Neural cell (in vitro differentiated cells): Measurements from ENCODE around the gene AGPAT3. TPM values are rescaled to one million over a fixed set of nuclear protein-coding genes. Genes with fewer than 3 reads are reported as not detected.

Experiments used
- H2AFZ ChIP-seq: fragments of 200-600, 300-800 bp; sonication (generic), shearing (Covaris generic); 2 replicates; pipeline ENCODE4 v1.6.0; 2014; ENCODE audit warnings: low read depth, mild to moderate bottlenecking, antibody characterized with exemption, low read length, moderate library complexity
- H3F3A ChIP-seq: fragments of 200-600 bp; shearing (Covaris generic); 2 replicates; pipeline ENCODE4 v1.6.1; 2016; ENCODE audit warnings: mild to moderate bottlenecking, moderate library complexity, mixed read lengths, antibody characterized with exemption, low read length; ENCODE audit not compliant: insufficient read depth, poor library complexity, severe bottlenecking
- H3K27ac ChIP-seq: fragments of 200-600, 300-800 bp; sonication (generic), shearing (Covaris generic); 2 replicates; pipeline ENCODE4 v1.5.1; 2014; ENCODE audit warnings: mild to moderate bottlenecking, low read length, moderate library complexity
- H3K27me3 ChIP-seq: fragments of 300-800, 200-600 bp; sonication (generic), shearing (Covaris generic); 2 replicates; pipeline ENCODE4 v1.6.0; 2014; ENCODE audit warnings: mild to moderate bottlenecking, low read depth, low read length, moderate library complexity; ENCODE audit not compliant: insufficient read depth
- H3K36me3 ChIP-seq: fragments of 300-800, 200-600 bp; sonication (generic), shearing (Covaris generic); 2 replicates; pipeline ENCODE4 v1.5.1; 2014; ENCODE audit warnings: mild to moderate bottlenecking, antibody characterized with exemption, low read length, moderate library complexity; ENCODE audit not compliant: insufficient read depth
- H3K4me2 ChIP-seq: fragments of 300-800, 200-600 bp; sonication (generic), shearing (Covaris generic); 2 replicates; pipeline ENCODE4 v1.6.0; 2014; ENCODE audit warnings: mild to moderate bottlenecking, low read length
- H3K4me3 ChIP-seq: fragments of 300-800, 200-600 bp; sonication (generic), shearing (Covaris generic); 2 replicates; pipeline ENCODE4 v1.5.1; 2014; ENCODE audit warnings: mild to moderate bottlenecking, low read length, moderate library complexity
- H3K79me2 ChIP-seq: fragments of 200-600 bp; shearing (Covaris generic); replicated peaks from 2 replicates; pipeline ENCODE4 v1.6.0; 2014; ENCODE audit warnings: mild to moderate bottlenecking, low read length, moderate library complexity; ENCODE audit not compliant: insufficient read depth
- H3K9ac ChIP-seq: fragments of 300-800, 200-600 bp; sonication (generic), shearing (Covaris generic); 2 replicates; pipeline ENCODE4 v1.6.1; 2016; ENCODE audit warnings: mild to moderate bottlenecking, low read length, mixed read lengths
- H3K9me2 ChIP-seq: fragments of 200-600 bp; shearing (Covaris generic); 2 replicates; pipeline ENCODE4 v1.6.1; 2016; ENCODE audit warnings: mild to moderate bottlenecking, low read length, mixed read lengths; ENCODE audit not compliant: insufficient read depth
- H3K9me3 ChIP-seq: fragments of 200-600, 300-800 bp; sonication (generic), shearing (Covaris generic); 2 replicates; pipeline ENCODE4 v1.6.1; 2016; ENCODE audit warnings: mild to moderate bottlenecking, mixed run types, low read length, moderate library complexity, mixed read lengths
- H4K20me1 ChIP-seq: fragments of 200-600 bp; shearing (Covaris generic); 2 replicates; pipeline ENCODE4 v1.6.1; 2016; ENCODE audit warnings: mild to moderate bottlenecking, mixed run types; ENCODE audit not compliant: insufficient read depth
- EP300 ChIP-seq: fragments of 450-650 bp; conservative IDR thresholded peaks from 2 replicates; pipeline ENCODE4 v1.6.1; 2014; ENCODE audit warnings: antibody characterized with exemption, mild to moderate bottlenecking, moderate library complexity; ENCODE audit not compliant: poor library complexity, severe bottlenecking
- EZH2 ChIP-seq: fragments of 200-600, 300-800 bp; shearing (Covaris generic), sonication (generic); IDR thresholded peaks from 2 replicates; pipeline ENCODE4 v1.6.1; 2014; ENCODE audit warnings: antibody characterized with exemption, low read length, borderline replicate concordance, mild to moderate bottlenecking; ENCODE audit not compliant: insufficient read depth, poor library complexity, severe bottlenecking
- MXI1 ChIP-seq: fragments of 450-650 bp; conservative IDR thresholded peaks from 2 replicates; pipeline ENCODE4 v1.6.1; 2014; ENCODE audit warnings: antibody characterized with exemption, mild to moderate bottlenecking; ENCODE audit not compliant: poor library complexity, severe bottlenecking
- POLR2AphosphoS5 ChIP-seq: IDR thresholded peaks from 2 replicates; pipeline ENCODE4 v1.6.1; 2012
- RAD21 ChIP-seq: fragments of 450-650 bp; conservative IDR thresholded peaks from 2 replicates; pipeline ENCODE4 v1.6.1; 2014; ENCODE audit warnings: antibody characterized with exemption, mild to moderate bottlenecking, moderate library complexity
- REST ChIP-seq: IDR thresholded peaks from 2 replicates; pipeline ENCODE4 v1.6.1; 2012; ENCODE audit warnings: borderline replicate concordance
- SMC3 ChIP-seq: fragments of 450-650 bp; conservative IDR thresholded peaks from 2 replicates; pipeline ENCODE4 v1.6.1; 2014; ENCODE audit warnings: antibody characterized with exemption, mild to moderate bottlenecking, moderate library complexity; ENCODE audit not compliant: poor library complexity
- TAF1 ChIP-seq: IDR thresholded peaks from 2 replicates; pipeline ENCODE4 v1.6.1; 2012; ENCODE audit warnings: low read depth
- polyA plus RNA-seq: library from polyadenylated mRNA; depleted of rRNA; stranded (reverse); fragments of >200 nt; gene quantifications from 2 replicates; pipeline ENCODE4 v1.2.3, GENCODE V29; 2014
- TF ChIP-seq, protein P1 (sequence below): fragments of 450-650 bp; IDR thresholded peaks from 2 replicates; pipeline ENCODE4 v1.5.1; 2014; ENCODE audit warnings: antibody characterized with exemption, mild to moderate bottlenecking, moderate library complexity; ENCODE audit not compliant: poor library complexity, severe bottlenecking

AGPAT3 gene
- polyA plus RNA-seq, 1 donor from 2014 or later: 8.4 TPM

DNA sequence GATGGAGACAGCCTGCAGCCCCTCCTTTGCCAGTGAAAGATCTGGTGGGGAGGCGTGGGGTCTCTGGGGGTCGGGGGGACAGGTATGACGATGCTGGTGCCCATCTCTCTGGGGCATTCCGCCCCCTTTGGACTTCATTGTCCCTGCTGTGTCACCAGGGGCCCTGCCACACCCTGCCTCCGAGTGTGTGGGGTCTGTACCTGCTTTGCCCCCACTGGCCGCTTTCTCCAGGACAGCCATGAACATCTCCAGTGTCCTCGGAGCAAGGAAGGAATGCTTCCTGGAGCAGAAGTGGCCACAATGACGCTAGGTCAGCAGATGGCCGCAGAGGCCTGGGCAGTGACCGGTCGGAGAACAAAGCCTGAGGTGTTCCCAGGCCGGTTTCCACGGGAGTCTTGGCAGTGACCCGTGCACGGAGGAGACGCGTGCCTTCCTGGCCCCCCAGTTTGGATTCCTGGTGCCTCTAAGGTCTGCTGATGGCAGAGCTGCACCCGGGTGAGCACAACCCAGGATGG lies 128.5 kb downstream of the AGPAT3 start:
- no peak overlapping the region for H3K4me3 ChIP-seq
- TF ChIP-seq, protein P1, sequence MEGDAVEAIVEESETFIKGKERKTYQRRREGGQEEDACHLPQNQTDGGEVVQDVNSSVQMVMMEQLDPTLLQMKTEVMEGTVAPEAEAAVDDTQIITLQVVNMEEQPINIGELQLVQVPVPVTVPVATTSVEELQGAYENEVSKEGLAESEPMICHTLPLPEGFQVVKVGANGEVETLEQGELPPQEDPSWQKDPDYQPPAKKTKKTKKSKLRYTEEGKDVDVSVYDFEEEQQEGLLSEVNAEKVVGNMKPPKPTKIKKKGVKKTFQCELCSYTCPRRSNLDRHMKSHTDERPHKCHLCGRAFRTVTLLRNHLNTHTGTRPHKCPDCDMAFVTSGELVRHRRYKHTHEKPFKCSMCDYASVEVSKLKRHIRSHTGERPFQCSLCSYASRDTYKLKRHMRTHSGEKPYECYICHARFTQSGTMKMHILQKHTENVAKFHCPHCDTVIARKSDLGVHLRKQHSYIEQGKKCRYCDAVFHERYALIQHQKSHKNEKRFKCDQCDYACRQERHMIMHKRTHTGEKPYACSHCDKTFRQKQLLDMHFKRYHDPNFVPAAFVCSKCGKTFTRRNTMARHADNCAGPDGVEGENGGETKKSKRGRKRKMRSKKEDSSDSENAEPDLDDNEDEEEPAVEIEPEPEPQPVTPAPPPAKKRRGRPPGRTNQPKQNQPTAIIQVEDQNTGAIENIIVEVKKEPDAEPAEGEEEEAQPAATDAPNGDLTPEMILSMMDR: no peak
- TF ChIP-seq SMC3 (no peak), MXI1 (no peak), EP300 (no peak)
- no peak overlapping the region for H2AFZ ChIP-seq
- no peaks in the 10 kb centered on the region for H3K27me3 ChIP-seq
- no peaks in the 10 kb centered on the region for H3K36me3 ChIP-seq
- H4K20me1 ChIP-seq: no peaks in the 10 kb centered on the region
- H3K4me2 ChIP-seq: no peak overlapping the region
- H3K9ac ChIP-seq: no peak overlapping the region
- no peaks in the 10 kb centered on the region for H3K9me3 ChIP-seq
- no peaks in the 10 kb centered on the region for H3F3A ChIP-seq
- no peak overlapping the region for H3K27ac ChIP-seq
- H3K79me2 ChIP-seq: no peaks in the 10 kb centered on the region
- H3K9me2 ChIP-seq: no peaks in the 10 kb centered on the region

DNA sequence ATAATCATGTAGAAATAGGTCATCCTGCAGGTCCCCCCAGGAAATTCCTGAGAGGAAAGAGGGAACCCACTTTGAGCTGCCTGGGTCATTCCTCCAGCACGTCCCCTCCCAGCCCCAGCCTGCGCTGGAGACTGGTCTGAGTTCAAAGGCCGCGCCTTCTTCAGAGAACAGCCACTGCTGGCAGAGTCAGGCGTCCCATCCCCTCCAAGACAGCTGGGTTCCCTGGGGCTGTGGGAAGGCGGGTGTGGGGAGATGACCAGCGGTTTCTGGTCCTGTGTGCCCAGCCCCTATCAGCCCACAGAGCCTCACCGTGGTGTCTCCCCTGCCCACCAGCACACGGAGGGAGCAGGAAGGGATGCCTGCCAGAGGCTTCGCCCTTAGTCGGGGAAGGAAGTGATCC lies 129.1 kb downstream of the AGPAT3 start:
- Histone ChIP-seq H3K9me3 (no peaks in the 10 kb centered on the region), H3K9me2 (no peaks in the 10 kb centered on the region), H3K9ac (no peak overlapping the region), H3F3A (no peaks in the 10 kb centered on the region), H3K36me3 (no peaks in the 10 kb centered on the region), H2AFZ (no peak overlapping the region), H3K4me2 (no peak overlapping the region), H4K20me1 (no peaks in the 10 kb centered on the region), H3K79me2 (no peaks in the 10 kb centered on the region), H3K27me3 (no peaks in the 10 kb centered on the region), H3K4me3 (no peak overlapping the region), H3K27ac (no peak overlapping the region)
- TF ChIP-seq EZH2: no peak
- TF ChIP-seq EP300: no peak
- no peak for TF ChIP-seq POLR2AphosphoS5
- no peak for TF ChIP-seq SMC3

DNA sequence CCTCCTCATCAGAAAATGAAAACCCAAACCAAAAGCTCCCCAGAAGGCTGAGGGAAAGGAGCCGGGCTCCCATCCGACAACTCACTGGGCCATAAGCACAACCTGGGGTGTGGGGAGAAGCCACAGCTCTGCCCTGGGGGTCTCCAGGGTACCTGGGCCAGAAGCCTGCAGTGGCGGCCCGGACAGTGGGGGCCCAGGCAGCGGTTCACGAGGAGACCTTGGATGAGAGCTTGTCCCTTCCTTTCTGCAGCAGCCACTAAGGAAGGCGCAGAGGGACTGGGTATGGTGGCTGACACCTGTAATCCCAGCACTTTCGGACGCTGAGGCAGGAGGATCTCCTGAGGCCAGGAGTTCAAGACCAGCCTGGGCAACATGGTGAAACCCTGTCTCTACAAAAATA lies 129.6 kb downstream of the AGPAT3 start:
- Histone ChIP-seq H3K4me3 (no peak overlapping the region), H3K27me3 (no peaks in the 10 kb centered on the region), H3K27ac (no peak overlapping the region), H3K36me3 (no peaks in the 10 kb centered on the region), H3K9me2 (no peaks in the 10 kb centered on the region), H2AFZ (no peak overlapping the region), H3K9me3 (no peaks in the 10 kb centered on the region), H4K20me1 (no peaks in the 10 kb centered on the region), H3K9ac (no peak overlapping the region), H3K4me2 (no peak overlapping the region), H3K79me2 (no peaks in the 10 kb centered on the region), H3F3A (no peaks in the 10 kb centered on the region)
- TF ChIP-seq TAF1 (no peak), RAD21 (no peak), SMC3 (no peak), EZH2 (no peak), MXI1 (no peak), POLR2AphosphoS5 (no peak), EP300 (no peak), REST (no peak)
- TF ChIP-seq, protein P1: no peak
